ENCODE measurements around the gene TFB1M. TPM values are rescaled to one million over a fixed set of nuclear protein-coding genes. Genes with fewer than 3 reads are reported as not detected.

The TFB1M gene
- total and polyA plus RNA-seq, 2 donors (not counting 3 experiments of a cell fraction or from before 2014, with no cell fraction given), result 12.9 to 35.5 TPM

GRCh38 chr6:155349956-155350355 lies 35.7 kb upstream of the TFB1M start:
- no TSS peak for BruUV-seq (replicated peaks)
- FAIRE-seq (no peak), DNase-seq (ENCODE audit: low read depth, low spot score) (no peak)
- Histone ChIP-seq H3K9me3 (replicated peaks; ENCODE audit: control insufficient read depth, insufficient read depth, low read length) (no peaks in the 10 kb centered on the region), H3K27ac (ENCODE audit: insufficient read depth, low read depth, low read length) (no peak overlapping the region), H3K4me2 (ENCODE audit: insufficient read depth, low read length) (no peak overlapping the region), H3K9me1 (replicated peaks; ENCODE audit: control insufficient read depth, extremely low read depth, insufficient read depth, low read length) (no peaks in the 10 kb centered on the region), H3K4me1 (ENCODE audit: control insufficient read depth, extremely low read depth, insufficient read depth, low read length) (no peaks in the 10 kb centered on the region), H3K9ac (replicated peaks; ENCODE audit: extremely low read depth, insufficient read depth, low read length) (no peak overlapping the region), H3K79me2 (ENCODE audit: control insufficient read depth, insufficient read depth, low read length) (no peaks in the 10 kb centered on the region), H4K20me1 (replicated peaks; ENCODE audit: control insufficient read depth, extremely low read depth, insufficient read depth, low read length) (no peaks in the 10 kb centered on the region), H3K36me3 (ENCODE audit: control insufficient read depth in 2 of 2, extremely low read depth in 1 of 2, insufficient read depth in 2 of 2, low read length in 2 of 2) (no peaks in the 10 kb centered on the region), H3K4me3 (replicated peaks in 1 of 3; ENCODE audit: insufficient read depth in 1 of 3, low read depth in 1 of 3, low read length in 3 of 3) (no peak overlapping the region), H2AFZ (ENCODE audit: low read depth, low read length) (no peak overlapping the region), H3K27me3 (ENCODE audit: control insufficient read depth in 2 of 2, insufficient read depth in 2 of 2, low read length in 2 of 2) (no peaks in the 10 kb centered on the region)
- dilution Hi-C loops (cut with MboI; ENCODE audit: extremely low pct_ligation_motif_present, low sequenced_read_pairs), result no loop called here
- intact Hi-C loops (cut with micrococcal nuclease), result no loop called here
- ChIA-PET POLR2A (no interaction called here), CTCF (interaction anchor here (1.0 to 1.4 kb wide), 2 partner anchors 16 to 179 kb away, joined by 3 to 4 read pairs; no protein-coding TSS in a partner anchor)
- TF ChIP-seq GATA2 (IDR thresholded peaks at IDR 0.05; ENCODE audit: insufficient read depth, insufficient read length, low read depth, low read length) (no peak), MAX (IDR thresholded peaks at IDR 0.05; ENCODE audit: insufficient read depth, insufficient read length) (no peak), FOS (IDR thresholded peaks at IDR 0.05; ENCODE audit: borderline replicate concordance, insufficient read depth, low read length) (no peak), JUN (IDR thresholded peaks at IDR 0.05; ENCODE audit: borderline replicate concordance, insufficient read depth, insufficient read length, low read depth) (no peak), POLR2A (IDR thresholded peaks at IDR 0.05; ENCODE audit: low read depth, low read length) (no peak), POLR2AphosphoS5 (IDR thresholded peaks at IDR 0.05; ENCODE audit: insufficient read depth, low read depth, low read length) (no peak), MYC (IDR thresholded peaks at IDR 0.05; ENCODE audit: low read depth, low read length) (no peak), EZH2 (IDR thresholded peaks at IDR 0.05; ENCODE audit: borderline replicate concordance, low read depth, low read length, severe bottlenecking) (no peak), CTCF (IDR thresholded peaks at IDR 0.05; ENCODE audit: extremely low read depth in 1 of 2, insufficient read depth in 1 of 2, low read depth in 1 of 2, low read length in 2 of 2) (no peak)

Data from endothelial cell of umbilical vein (primary cell).